ENCODE data around the gene PLA2G7.

- TF ChIP-seq CTCF (IDR thresholded peaks at IDR 0.05; ENCODE audit: borderline replicate concordance, extremely low read depth, low read length, poor library complexity, severe bottlenecking): no peak
- no peak for TF ChIP-seq EZH2 (IDR thresholded peaks at IDR 0.05; ENCODE audit: borderline replicate concordance, low read depth, low read length, severe bottlenecking)
These were observed 14.8 kb downstream of the PLA2G7 start for GRCh38 chr6:46720401-46720800.
